HG02798 (cell line): Measurements from ENCODE around the gene PPP1R11.
"Not testable (repeated sequence)": the region's sequence is repeated elsewhere in the genome, so short reads cannot be mapped to it uniquely, and the experiment has no call there.

ENCODE experiments used
- ATAC-seq: cut with Tn5 transposase; IDR thresholded peaks from one replicate; pipeline ENCODE4 v1.9.1; 2021; ENCODE audit warnings: mild to moderate bottlenecking; ENCODE audit not compliant: unreplicated experiment, poor library complexity

Gene PPP1R11

GRCh38 chr6:30066577-30067459, at the start of gene PPP1R11:
TSS of gene PPP1R11 (plus strand) at chr6:30067198. CDS start at chr6:30067411, 213 bp downstream.
- ATAC-seq = peak; percentile 97

- no peak for ATAC-seq
Observed at GRCh38 chr6:30019819-30020218, 47.2 kb upstream of the PPP1R11 start.

GRCh38 chr6:30020626-30021025, 46.4 kb upstream of the PPP1R11 start:
- no peak for ATAC-seq

- no peak for ATAC-seq
Observed at GRCh38 chr6:30022189-30022588, 44.8 kb upstream of the PPP1R11 start.

GRCh38 chr6:30022712-30023111, 44.3 kb upstream of the PPP1R11 start:
- not testable (repeated sequence) for ATAC-seq

- ATAC-seq = no peak
Observed at GRCh38 chr6:30025186-30025585, 41.8 kb upstream of the PPP1R11 start.

GRCh38 chr6:30029588-30029987, 37.4 kb upstream of the PPP1R11 start:
- no peak for ATAC-seq

- no peak for ATAC-seq
Observed at GRCh38 chr6:30031381-30031780, 35.6 kb upstream of the PPP1R11 start.

GRCh38 chr6:30033440-30033839, 33.6 kb upstream of the PPP1R11 start:
- ATAC-seq = not testable (repeated sequence)

- no peak for ATAC-seq
Observed at GRCh38 chr6:30035784-30036183, 31.2 kb upstream of the PPP1R11 start.

GRCh38 chr6:30037182-30037788, 29.7 kb upstream of the PPP1R11 start:
- ATAC-seq = no peak

- no peak for ATAC-seq
Observed at GRCh38 chr6:30041221-30041620, 25.8 kb upstream of the PPP1R11 start.

- no peak for ATAC-seq
Observed at GRCh38 chr6:30041821-30042220, 25.2 kb upstream of the PPP1R11 start.

- ATAC-seq = no peak
Observed at GRCh38 chr6:30042476-30042875, 24.5 kb upstream of the PPP1R11 start.

GRCh38 chr6:30042914-30043313, 24.1 kb upstream of the PPP1R11 start:
- ATAC-seq = no peak

GRCh38 chr6:30043744-30044143, 23.3 kb upstream of the PPP1R11 start:
- ATAC-seq = no peak

GRCh38 chr6:30044630-30045029, 22.4 kb upstream of the PPP1R11 start:
- no peak for ATAC-seq

GRCh38 chr6:30047220-30047619, 19.8 kb upstream of the PPP1R11 start:
- ATAC-seq = no peak

GRCh38 chr6:30053682-30054081, 13.3 kb upstream of the PPP1R11 start:
- no peak for ATAC-seq

GRCh38 chr6:30055513-30055912, 11.5 kb upstream of the PPP1R11 start:
- no peak for ATAC-seq

- ATAC-seq = peak; percentile 22
Observed at GRCh38 chr6:30060606-30061091, 6.3 kb upstream of the PPP1R11 start.
